ENCODE results near the gene PRPF40A.
"Not testable (repeated sequence)": the region's sequence is repeated elsewhere in the genome, so short reads cannot be mapped to it uniquely, and the experiment has no call there.

PRPF40A gene

DNA sequence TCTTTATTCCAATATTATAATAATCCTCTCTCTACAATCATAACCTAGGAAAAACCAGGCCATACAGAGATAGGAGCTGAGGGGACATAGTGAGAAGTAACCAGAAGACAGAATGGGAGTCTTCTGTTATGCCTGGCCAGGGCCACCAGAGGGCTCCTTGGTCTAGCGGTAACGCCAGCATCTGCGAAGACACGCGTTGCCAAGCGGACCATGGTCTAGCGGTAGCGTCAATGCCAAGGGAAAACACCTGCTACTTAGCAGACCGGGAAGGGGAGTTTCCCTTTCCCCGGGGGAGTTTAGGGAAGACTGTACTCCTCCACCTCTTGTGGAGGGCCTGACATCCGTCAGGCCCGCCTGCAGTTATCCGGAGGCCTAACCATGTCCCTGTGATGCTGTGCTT, 37.8 kb upstream of the PRPF40A start:
- no peak for TF ChIP-seq CTCF (IDR thresholded peaks at IDR 0.05; ENCODE audit: extremely low read depth, missing control alignments)
- DNase-seq (ENCODE audit: low spot score), result no peak

GRCh38 chr2:152747751-152748150, 30.5 kb upstream of the PRPF40A start:
- DNase-seq (ENCODE audit: low spot score), result not testable (repeated sequence)

- peak; percentile 22 for TF ChIP-seq CTCF (IDR thresholded peaks at IDR 0.05; ENCODE audit: extremely low read depth, missing control alignments)
- DNase-seq (ENCODE audit: low spot score), result peak; percentile 10
These were observed 25.7 kb upstream of the PRPF40A start for GRCh38 chr2:152743002-152743401.

DNA sequence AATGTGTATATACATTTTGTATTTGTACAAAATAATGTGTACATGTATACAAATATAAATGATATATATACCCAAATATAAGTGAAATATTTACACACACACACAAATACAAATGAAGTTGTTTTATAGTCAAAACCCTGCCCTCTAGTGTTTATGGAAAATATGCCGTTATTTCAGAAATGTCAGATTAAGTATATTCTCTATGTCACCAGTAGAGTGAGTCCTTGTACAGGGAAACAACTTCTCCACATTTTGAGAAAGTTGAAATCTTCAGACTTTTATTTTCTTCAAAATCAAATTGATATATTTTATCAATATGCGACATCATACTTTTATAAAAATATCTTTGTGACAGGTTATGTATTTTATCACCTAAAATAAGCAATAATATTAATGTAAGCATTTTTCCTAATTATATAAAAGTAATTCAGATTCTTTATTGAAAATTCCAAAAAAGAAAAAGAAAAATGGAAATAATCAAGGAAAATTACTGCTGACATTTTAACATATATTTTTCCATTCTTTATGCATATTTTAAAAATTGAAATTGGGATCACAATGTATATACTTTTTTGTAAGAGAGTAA, 23.6 kb upstream of the PRPF40A start:
- peak; percentile 40 for DNase-seq (ENCODE audit: low spot score)
- TF ChIP-seq CTCF (IDR thresholded peaks at IDR 0.05; ENCODE audit: extremely low read depth, missing control alignments), result peak; percentile 47

DNA sequence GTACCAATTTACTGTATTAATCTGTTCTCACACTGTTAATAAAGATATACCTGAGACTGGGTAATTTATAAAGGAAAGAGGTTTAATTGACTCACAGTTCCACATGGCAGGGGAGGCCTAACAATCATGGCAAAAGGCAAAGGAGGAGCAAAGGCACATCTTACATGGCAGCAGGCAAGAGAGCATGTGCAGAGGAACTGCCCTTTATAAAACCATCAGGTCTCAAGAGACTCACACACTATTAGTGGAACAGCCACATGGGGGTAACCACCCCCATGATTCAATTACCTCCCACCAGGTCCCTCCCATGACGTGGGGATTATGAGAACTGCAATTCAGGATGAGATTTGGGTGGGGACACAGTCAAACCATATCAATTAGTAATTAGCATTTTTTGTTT, 22.4 kb upstream of the PRPF40A start:
- not testable (repeated sequence) for DNase-seq (ENCODE audit: low spot score)

DNA sequence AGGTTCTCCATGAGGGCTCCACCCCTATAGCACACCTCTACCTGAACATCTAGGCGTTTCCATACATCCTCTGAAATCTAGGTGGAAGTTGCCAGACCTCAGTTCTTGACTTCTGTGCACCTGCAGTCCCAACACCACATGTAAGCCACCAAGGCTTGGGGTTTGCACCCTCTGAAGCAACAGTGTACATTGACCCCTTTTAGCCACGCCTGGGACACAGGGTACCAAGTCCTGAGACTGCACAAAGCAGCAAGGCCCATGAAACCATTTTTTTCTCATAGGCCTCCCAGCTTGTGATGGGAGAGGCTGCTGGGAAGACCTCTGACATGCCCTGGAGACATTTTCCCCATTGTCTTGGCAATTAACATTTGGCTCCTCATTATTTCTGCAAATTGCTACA, 21.2 kb upstream of the PRPF40A start:
- TF ChIP-seq CTCF (IDR thresholded peaks at IDR 0.05; ENCODE audit: extremely low read depth, missing control alignments), result no peak
- no peak for DNase-seq (ENCODE audit: low spot score)

- DNase-seq (ENCODE audit: low spot score), result not testable (repeated sequence)
These were observed 20.2 kb upstream of the PRPF40A start for GRCh38 chr2:152737509-152737908.

DNA sequence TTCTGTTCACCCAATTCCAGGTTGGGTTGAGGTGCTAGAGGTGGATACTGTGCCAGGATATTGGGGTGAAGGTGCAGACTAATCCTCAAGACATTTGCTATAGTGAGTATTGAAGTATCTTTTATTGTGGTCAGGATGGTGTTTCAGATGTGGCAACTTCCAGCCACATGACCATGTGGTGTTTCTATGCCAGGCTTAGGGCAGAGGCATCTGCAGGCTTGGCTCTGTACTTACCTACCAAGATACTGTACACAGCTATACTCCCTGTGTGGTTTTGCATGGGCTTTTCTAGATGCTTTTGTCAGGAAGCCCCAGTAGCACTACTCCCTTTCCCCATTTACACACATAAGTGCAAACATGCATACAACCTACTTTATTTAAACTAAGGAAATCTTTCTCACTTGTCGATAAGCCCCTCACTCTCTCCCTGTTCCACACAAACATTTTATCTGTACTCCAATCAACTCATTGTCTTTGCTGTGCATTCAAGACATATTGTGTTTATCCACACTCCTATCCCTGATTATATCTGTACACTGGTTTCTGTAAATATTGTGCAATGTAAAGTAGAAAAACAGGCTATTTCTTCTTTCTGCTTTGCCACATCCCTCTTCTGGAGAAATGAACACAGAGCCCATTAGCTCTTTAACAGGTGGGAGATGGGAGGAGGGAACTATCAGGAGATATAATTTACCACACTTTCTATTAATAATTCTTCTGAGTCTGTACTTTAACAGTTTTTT, 13.5 kb upstream of the PRPF40A start:
- no peak for TF ChIP-seq CTCF (IDR thresholded peaks at IDR 0.05; ENCODE audit: extremely low read depth, missing control alignments)
- DNase-seq (ENCODE audit: low spot score), result no peak

- no peak for TF ChIP-seq CTCF (IDR thresholded peaks at IDR 0.05; ENCODE audit: extremely low read depth, missing control alignments)
- peak; percentile 21 for DNase-seq (ENCODE audit: low spot score)
These were observed 12.6 kb upstream of the PRPF40A start for GRCh38 chr2:152729844-152730243.
